GM23338 (cell line): ENCODE measurements around the gene VEGFA. TPM values are rescaled to one million over a fixed set of nuclear protein-coding genes. Genes with fewer than 3 reads are reported as not detected.

Experiments used
- ATAC-seq: fragments of 200-7000 bp; cut with Tn5 transposase; 3 replicates; pipeline ENCODE4 v1.9.1; 2020
- DNase-seq: peaks from one replicate; pipeline ENCODE4 v3.0.0-alpha.2; 2015; ENCODE audit warnings: low spot score
- H2AFZ ChIP-seq: fragments of 200-600 bp; sonication (generic); 2 replicates; pipeline ENCODE4 v1.8.0; 2016; ENCODE audit warnings: antibody characterized with exemption, mild to moderate bottlenecking, moderate library complexity
- H3F3A ChIP-seq: fragments of 200-600 bp; sonication (generic); replicated peaks from 2 replicates; pipeline ENCODE4 v1.8.0; 2017; ENCODE audit warnings: antibody characterized with exemption, mixed run types, low read depth
- H3K27ac ChIP-seq: fragments of 200-600 bp; sonication (generic); 2 replicates; pipeline ENCODE4 v1.6.1; 2016; ENCODE audit warnings: low read depth
- H3K27me3 ChIP-seq: fragments of 200-600 bp; sonication (generic); 2 replicates; pipeline ENCODE4 v1.8.0; 2016; ENCODE audit warnings: mild to moderate bottlenecking, mixed run types, moderate library complexity; ENCODE audit not compliant: insufficient read depth
- H3K36me3 ChIP-seq: fragments of 200-600 bp; sonication (generic); 2 replicates; pipeline ENCODE4 v1.8.0; 2016; ENCODE audit warnings: mild to moderate bottlenecking; ENCODE audit not compliant: insufficient read depth
- H3K4me1 ChIP-seq: fragments of 200-600 bp; sonication (generic); 2 replicates; pipeline ENCODE4 v1.8.0; 2016; ENCODE audit warnings: mild to moderate bottlenecking, moderate library complexity; ENCODE audit not compliant: insufficient read depth
- H3K4me2 ChIP-seq: fragments of 200-600 bp; sonication (generic); 2 replicates; pipeline ENCODE4 v1.7.1; 2017; ENCODE audit warnings: mixed run types
- H3K4me3 ChIP-seq: fragments of 200-600 bp; sonication (generic); 2 replicates; pipeline ENCODE4 v1.6.1; 2016; ENCODE audit warnings: mixed run types
- H3K79me2 ChIP-seq: fragments of 200-600 bp; sonication (generic); replicated peaks from 2 replicates; pipeline ENCODE4 v1.8.0; 2017; ENCODE audit warnings: mild to moderate bottlenecking; ENCODE audit not compliant: insufficient read depth
- H3K9me2 ChIP-seq: fragments of 200-600 bp; sonication (generic); 2 replicates; pipeline ENCODE4 v1.8.0; 2017; ENCODE audit not compliant: insufficient read depth
- H4K20me1 ChIP-seq: fragments of 200-600 bp; sonication (generic); replicated peaks from 2 replicates; pipeline ENCODE4 v1.8.0; 2017; ENCODE audit warnings: mild to moderate bottlenecking; ENCODE audit not compliant: insufficient read depth
- H3K27ac Mint-ChIP-seq: 2 replicates; pipeline ENCODE4 v1.8.0; 2020; ENCODE audit warnings: inconsistent platforms, mild to moderate bottlenecking, moderate library complexity, mixed read lengths
- H3K27me3 Mint-ChIP-seq: 3 replicates; pipeline ENCODE4 v1.8.0; 2022; ENCODE audit warnings: low read depth, mild to moderate bottlenecking, moderate library complexity, mixed read lengths, inconsistent platforms; ENCODE audit not compliant: insufficient read depth, poor library complexity
- H3K36me3 Mint-ChIP-seq: 3 replicates; pipeline ENCODE4 v1.8.0; 2021; ENCODE audit warnings: low read depth, mild to moderate bottlenecking, inconsistent platforms, moderate library complexity, mixed read lengths
- H3K4me1 Mint-ChIP-seq: 3 replicates; pipeline ENCODE4 v1.8.0; 2020; ENCODE audit warnings: mild to moderate bottlenecking, inconsistent platforms, mixed read lengths
- H3K4me3 Mint-ChIP-seq: 3 replicates; pipeline ENCODE4 v1.8.0; 2021; ENCODE audit warnings: moderate library complexity, mild to moderate bottlenecking, inconsistent platforms, mixed read lengths
- H3K9me3 Mint-ChIP-seq: 3 replicates; pipeline ENCODE4 v1.8.0; 2020; ENCODE audit warnings: moderate library complexity, mild to moderate bottlenecking, inconsistent platforms, mixed read lengths
- CTCF ChIP-seq, 2 experiments: fragments of 200-600 bp in 1 of 2; sonication (generic) in 1 of 2; conservative IDR thresholded peaks; 2 replicates each; pipeline versions ENCODE4 v1.5.1 to v1.6.1; 2016 to 2017; ENCODE audit warnings: antibody characterized with exemption in 2 of 2, low read depth in 2 of 2, mild to moderate bottlenecking in 2 of 2, moderate library complexity in 1 of 2
- EZH2 ChIP-seq: fragments of 200-600 bp; sonication (generic); IDR thresholded peaks from one replicate; pipeline ENCODE4 v1.8.0; 2017; ENCODE audit warnings: antibody characterized with exemption, mild to moderate bottlenecking, low read depth; ENCODE audit not compliant: unreplicated experiment
- EZH2phosphoT487 ChIP-seq: fragments of 200-600 bp; sonication (generic); IDR thresholded peaks from one replicate; pipeline ENCODE4 v1.8.1; 2018; ENCODE audit warnings: antibody characterized with exemption; ENCODE audit not compliant: unreplicated experiment
- JUNB ChIP-seq: IDR thresholded peaks from one replicate; pipeline ENCODE4 v1.6.1; 2016; ENCODE audit warnings: antibody characterized with exemption; ENCODE audit not compliant: unreplicated experiment
- NANOG ChIP-seq: IDR thresholded peaks from 2 replicates; pipeline ENCODE4 v1.6.1; 2016; ENCODE audit warnings: antibody characterized with exemption, borderline replicate concordance
- POLR2AphosphoS5 ChIP-seq: IDR thresholded peaks from 2 replicates; pipeline ENCODE4 v1.6.1; 2016; ENCODE audit warnings: antibody characterized with exemption, low read depth
- ZNF114 ChIP-seq: fragments of 250-450 bp; sonication (Bioruptor Pico); IDR thresholded peaks from 2 replicates; pipeline ENCODE4 v1.5.0; 2020; ENCODE audit warnings: mild to moderate bottlenecking, moderate library complexity
- ZNF331 ChIP-seq: fragments of 250-450 bp; sonication (Bioruptor Pico); IDR thresholded peaks from 2 replicates; pipeline ENCODE4 v1.5.0; 2020; ENCODE audit warnings: low read depth, mild to moderate bottlenecking, moderate library complexity
- polyA plus RNA-seq: library from polyadenylated mRNA; unstranded; fragments of >200 nt; fragmentation: Nextera tagmentation; extraction: Ambion mirVana; gene quantifications from 2 replicates; pipeline ENCODE4 v1.2.1, GENCODE V29; 2016
- total RNA-seq: library from RNA; depleted of rRNA; stranded (reverse); fragments of >200 nt; shearing (Covaris generic); gene quantifications from 2 replicates; pipeline ENCODE4 v1.2.3, GENCODE V29; 2014
- TF ChIP-seq, protein P1 (sequence below): IDR thresholded peaks from 2 replicates; pipeline ENCODE4 v1.6.1; 2016; ENCODE audit warnings: antibody characterized with exemption
- TF ChIP-seq, protein P2 (sequence below): IDR thresholded peaks from one replicate; pipeline ENCODE4 v1.6.1; 2018; ENCODE audit warnings: antibody characterized with exemption; ENCODE audit not compliant: unreplicated experiment
- TF ChIP-seq, protein P3 (sequence below): fragments of 250-450 bp; sonication (Bioruptor Pico); IDR thresholded peaks from 2 replicates; pipeline ENCODE4 v1.5.0; 2020; ENCODE audit warnings: mild to moderate bottlenecking, moderate library complexity

The VEGFA gene
- total and polyA plus RNA-seq, 2 experiments from 2014 or later, result 10.9 to 61.1 TPM

GRCh38 chr6:43764772-43765171, 5.2 kb upstream of the VEGFA start:
- Mint-ChIP-seq H3K36me3 (no peaks in the 10 kb centered on the region), H3K27me3 (peaks cover 17% of the 10 kb centered on the region), H3K27ac (no peak overlapping the region), H3K4me1 (peaks cover 27% of the 10 kb centered on the region), H3K4me3 (no peak overlapping the region), H3K9me3 (no peaks in the 10 kb centered on the region)
- no peak overlapping the region for H2AFZ ChIP-seq
- no peaks in the 10 kb centered on the region for H3F3A ChIP-seq
- H3K4me2 ChIP-seq, result no peak overlapping the region
- ATAC-seq (peak; percentile 22), DNase-seq (no peak)
- no peaks in the 10 kb centered on the region for H4K20me1 ChIP-seq
- TF ChIP-seq NANOG (no peak), ZNF114 (CRISPR knock-in tag) (no peak), CTCF (conservative IDR thresholded peaks at IDR 0.05; ENCODE audit: low read depth in 2 of 2) (no peak), POLR2AphosphoS5 (no peak), ZNF331 (CRISPR knock-in tag) (no peak), JUNB (no peak), EZH2phosphoT487 (no peak), EZH2 (no peak)
- TF ChIP-seq, protein P1, sequence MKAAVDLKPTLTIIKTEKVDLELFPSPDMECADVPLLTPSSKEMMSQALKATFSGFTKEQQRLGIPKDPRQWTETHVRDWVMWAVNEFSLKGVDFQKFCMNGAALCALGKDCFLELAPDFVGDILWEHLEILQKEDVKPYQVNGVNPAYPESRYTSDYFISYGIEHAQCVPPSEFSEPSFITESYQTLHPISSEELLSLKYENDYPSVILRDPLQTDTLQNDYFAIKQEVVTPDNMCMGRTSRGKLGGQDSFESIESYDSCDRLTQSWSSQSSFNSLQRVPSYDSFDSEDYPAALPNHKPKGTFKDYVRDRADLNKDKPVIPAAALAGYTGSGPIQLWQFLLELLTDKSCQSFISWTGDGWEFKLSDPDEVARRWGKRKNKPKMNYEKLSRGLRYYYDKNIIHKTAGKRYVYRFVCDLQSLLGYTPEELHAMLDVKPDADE, result no peak
- TF ChIP-seq, protein P2, sequence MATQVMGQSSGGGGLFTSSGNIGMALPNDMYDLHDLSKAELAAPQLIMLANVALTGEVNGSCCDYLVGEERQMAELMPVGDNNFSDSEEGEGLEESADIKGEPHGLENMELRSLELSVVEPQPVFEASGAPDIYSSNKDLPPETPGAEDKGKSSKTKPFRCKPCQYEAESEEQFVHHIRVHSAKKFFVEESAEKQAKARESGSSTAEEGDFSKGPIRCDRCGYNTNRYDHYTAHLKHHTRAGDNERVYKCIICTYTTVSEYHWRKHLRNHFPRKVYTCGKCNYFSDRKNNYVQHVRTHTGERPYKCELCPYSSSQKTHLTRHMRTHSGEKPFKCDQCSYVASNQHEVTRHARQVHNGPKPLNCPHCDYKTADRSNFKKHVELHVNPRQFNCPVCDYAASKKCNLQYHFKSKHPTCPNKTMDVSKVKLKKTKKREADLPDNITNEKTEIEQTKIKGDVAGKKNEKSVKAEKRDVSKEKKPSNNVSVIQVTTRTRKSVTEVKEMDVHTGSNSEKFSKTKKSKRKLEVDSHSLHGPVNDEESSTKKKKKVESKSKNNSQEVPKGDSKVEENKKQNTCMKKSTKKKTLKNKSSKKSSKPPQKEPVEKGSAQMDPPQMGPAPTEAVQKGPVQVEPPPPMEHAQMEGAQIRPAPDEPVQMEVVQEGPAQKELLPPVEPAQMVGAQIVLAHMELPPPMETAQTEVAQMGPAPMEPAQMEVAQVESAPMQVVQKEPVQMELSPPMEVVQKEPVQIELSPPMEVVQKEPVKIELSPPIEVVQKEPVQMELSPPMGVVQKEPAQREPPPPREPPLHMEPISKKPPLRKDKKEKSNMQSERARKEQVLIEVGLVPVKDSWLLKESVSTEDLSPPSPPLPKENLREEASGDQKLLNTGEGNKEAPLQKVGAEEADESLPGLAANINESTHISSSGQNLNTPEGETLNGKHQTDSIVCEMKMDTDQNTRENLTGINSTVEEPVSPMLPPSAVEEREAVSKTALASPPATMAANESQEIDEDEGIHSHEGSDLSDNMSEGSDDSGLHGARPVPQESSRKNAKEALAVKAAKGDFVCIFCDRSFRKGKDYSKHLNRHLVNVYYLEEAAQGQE, result no peak
- TF ChIP-seq, protein P3, sequence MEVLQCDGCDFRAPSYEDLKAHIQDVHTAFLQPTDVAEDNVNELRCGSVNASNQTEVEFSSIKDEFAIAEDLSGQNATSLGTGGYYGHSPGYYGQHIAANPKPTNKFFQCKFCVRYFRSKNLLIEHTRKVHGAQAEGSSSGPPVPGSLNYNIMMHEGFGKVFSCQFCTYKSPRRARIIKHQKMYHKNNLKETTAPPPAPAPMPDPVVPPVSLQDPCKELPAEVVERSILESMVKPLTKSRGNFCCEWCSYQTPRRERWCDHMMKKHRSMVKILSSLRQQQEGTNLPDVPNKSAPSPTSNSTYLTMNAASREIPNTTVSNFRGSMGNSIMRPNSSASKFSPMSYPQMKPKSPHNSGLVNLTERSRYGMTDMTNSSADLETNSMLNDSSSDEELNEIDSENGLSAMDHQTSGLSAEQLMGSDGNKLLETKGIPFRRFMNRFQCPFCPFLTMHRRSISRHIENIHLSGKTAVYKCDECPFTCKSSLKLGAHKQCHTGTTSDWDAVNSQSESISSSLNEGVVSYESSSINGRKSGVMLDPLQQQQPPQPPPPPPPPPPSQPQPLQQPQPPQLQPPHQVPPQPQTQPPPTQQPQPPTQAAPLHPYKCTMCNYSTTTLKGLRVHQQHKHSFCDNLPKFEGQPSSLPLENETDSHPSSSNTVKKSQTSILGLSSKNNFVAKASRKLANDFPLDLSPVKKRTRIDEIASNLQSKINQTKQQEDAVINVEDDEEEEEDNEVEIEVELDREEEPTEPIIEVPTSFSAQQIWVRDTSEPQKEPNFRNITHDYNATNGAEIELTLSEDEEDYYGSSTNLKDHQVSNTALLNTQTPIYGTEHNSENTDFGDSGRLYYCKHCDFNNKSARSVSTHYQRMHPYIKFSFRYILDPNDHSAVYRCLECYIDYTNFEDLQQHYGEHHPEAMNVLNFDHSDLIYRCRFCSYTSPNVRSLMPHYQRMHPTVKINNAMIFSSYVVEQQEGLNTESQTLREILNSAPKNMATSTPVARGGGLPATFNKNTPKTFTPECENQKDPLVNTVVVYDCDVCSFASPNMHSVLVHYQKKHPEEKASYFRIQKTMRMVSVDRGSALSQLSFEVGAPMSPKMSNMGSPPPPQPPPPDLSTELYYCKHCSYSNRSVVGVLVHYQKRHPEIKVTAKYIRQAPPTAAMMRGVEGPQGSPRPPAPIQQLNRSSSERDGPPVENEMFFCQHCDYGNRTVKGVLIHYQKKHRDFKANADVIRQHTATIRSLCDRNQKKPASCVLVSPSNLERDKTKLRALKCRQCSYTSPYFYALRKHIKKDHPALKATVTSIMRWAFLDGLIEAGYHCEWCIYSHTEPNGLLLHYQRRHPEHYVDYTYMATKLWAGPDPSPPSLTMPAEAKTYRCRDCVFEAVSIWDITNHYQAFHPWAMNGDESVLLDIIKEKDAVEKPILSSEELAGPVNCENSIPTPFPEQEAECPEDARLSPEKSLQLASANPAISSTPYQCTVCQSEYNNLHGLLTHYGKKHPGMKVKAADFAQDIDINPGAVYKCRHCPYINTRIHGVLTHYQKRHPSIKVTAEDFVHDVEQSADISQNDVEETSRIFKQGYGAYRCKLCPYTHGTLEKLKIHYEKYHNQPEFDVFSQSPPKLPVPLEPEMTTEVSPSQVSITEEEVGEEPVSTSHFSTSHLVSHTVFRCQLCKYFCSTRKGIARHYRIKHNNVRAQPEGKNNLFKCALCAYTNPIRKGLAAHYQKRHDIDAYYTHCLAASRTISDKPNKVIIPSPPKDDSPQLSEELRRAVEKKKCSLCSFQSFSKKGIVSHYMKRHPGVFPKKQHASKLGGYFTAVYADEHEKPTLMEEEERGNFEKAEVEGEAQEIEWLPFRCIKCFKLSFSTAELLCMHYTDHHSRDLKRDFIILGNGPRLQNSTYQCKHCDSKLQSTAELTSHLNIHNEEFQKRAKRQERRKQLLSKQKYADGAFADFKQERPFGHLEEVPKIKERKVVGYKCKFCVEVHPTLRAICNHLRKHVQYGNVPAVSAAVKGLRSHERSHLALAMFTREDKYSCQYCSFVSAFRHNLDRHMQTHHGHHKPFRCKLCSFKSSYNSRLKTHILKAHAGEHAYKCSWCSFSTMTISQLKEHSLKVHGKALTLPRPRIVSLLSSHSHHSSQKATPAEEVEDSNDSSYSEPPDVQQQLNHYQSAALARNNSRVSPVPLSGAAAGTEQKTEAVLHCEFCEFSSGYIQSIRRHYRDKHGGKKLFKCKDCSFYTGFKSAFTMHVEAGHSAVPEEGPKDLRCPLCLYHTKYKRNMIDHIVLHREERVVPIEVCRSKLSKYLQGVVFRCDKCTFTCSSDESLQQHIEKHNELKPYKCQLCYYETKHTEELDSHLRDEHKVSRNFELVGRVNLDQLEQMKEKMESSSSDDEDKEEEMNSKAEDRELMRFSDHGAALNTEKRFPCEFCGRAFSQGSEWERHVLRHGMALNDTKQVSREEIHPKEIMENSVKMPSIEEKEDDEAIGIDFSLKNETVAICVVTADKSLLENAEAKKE (CRISPR knock-in tag), result no peak
- no peaks in the 10 kb centered on the region for H3K79me2 ChIP-seq
- H3K27ac ChIP-seq, result no peak overlapping the region
- H3K27me3 ChIP-seq, result no peaks in the 10 kb centered on the region
- 0 out of 2 replicates have a peak, but pooled peaks cover 3% of the 10 kb centered on the region for H3K9me2 ChIP-seq
- no peaks in the 10 kb centered on the region for H3K36me3 ChIP-seq
- peaks cover 17% of the 10 kb centered on the region for H3K4me1 ChIP-seq
- no peak overlapping the region for H3K4me3 ChIP-seq
